ENCODE data around the gene GJD2.

Gene GJD2

DNA sequence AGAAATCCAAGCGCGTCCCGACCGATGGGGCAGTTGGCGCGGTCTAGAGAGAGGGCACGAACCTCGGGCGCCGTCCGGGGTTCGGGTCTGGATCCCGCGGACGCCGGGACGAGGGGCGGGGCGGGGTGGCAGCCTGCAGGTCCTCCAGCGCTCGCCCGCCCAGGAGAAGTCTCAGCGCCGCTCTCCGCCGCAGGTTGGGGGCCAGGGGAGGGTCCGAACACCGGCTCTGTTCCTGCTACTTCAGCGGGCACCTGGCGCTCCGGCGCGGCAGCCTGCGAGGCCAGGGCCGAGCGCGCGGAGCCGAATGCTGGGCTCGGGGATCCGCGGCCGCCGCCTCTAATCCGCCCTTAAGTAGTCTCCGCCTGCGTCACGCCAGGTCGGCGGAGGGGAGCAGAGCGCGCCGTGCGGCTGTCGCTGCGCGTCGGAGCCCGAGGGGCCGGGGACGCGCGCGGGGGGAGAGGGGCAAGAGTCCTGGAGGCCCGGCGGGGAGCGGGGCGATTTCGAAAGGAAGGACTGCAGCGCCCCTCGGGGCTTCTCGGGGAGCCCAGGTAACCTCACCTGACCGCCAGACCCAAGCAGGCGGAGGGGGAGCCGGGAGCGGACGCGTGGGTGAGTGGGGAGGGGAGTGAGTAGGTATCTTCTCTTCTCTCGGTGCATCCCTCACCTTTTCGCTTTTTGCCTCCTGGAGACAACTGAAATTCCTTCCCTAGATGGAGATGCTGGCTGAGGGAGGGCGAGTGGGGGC is at the start of gene GJD2:
Gene GJD2 (minus strand): TSS at position 325 of the 745 bp plus-strand sequence. CDS start 510 bp downstream, outside the sequence.
- no peak for DNase-seq (ENCODE audit: low spot score)

GRCh38 chr15:34804113-34804512 is 49.3 kb upstream of the GJD2 start:
- DNase-seq (ENCODE audit: low spot score), result no peak

DNA sequence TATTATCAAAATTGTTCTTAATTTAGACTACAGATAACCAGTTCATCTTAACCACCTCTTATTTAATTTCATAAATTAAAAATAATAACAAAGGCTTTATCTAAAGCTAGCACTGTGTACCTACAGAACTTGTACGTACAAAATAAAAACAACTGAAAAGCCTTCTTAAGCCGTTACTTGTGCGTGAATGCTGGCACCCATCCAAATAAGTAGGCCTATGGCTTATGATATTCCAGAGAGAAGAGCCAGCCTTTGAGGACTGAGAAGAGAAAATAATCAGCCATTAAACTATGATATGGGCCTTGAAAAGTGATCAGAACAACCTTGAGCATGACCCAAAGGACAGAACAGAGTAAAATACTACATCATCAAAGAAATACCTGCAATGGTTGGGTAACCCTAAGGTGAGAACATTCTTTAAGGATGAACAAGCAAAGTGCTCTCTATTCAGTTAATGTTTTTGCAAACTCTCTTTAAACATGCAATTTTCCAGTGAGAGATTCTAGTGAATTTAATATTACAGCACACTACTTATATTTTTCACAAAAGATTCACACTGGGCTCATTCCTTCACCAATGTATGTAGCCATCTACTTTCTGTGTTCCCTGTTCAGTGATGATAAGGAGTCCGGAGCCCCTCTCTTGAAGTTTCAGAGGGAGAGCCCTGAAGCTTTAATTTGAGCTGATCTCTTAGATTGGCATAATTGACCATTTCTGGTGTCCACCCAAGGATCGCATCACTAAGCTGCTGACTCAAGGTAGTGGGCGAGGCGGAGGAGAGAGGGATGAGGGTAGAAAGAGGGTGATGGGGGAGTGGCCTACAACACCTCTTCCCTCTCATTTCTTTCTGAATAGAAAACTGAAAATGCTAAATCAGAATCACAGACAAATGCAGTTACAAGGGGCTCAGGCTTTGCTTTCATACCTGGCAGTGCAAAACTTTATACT is 48.3 kb upstream of the GJD2 start:
- no peak for DNase-seq (ENCODE audit: low spot score)

DNA sequence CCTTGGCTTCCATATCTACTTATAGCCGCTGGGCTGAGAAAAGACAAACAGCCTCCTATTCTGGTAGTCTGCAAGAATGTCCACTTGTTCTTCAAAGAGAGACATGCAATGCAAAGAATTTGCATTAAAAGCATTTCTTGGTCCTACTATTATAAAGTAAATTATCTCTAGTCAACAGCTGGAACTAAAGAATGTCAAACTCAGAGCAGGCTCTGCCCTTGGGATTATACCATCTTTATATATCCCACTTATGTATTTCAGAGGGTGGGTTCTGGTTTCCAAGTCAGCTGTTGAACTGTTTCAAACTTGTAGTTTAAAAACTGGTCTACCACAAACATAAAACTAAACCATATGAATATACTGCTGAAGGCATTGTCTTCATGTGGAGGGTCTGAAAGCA is 47.6 kb upstream of the GJD2 start:
- no peak for DNase-seq (ENCODE audit: low spot score)

- no peak for DNase-seq (ENCODE audit: low spot score)
Observed at GRCh38 chr15:34799149-34800101, 44.6 kb upstream of the GJD2 start.

DNA sequence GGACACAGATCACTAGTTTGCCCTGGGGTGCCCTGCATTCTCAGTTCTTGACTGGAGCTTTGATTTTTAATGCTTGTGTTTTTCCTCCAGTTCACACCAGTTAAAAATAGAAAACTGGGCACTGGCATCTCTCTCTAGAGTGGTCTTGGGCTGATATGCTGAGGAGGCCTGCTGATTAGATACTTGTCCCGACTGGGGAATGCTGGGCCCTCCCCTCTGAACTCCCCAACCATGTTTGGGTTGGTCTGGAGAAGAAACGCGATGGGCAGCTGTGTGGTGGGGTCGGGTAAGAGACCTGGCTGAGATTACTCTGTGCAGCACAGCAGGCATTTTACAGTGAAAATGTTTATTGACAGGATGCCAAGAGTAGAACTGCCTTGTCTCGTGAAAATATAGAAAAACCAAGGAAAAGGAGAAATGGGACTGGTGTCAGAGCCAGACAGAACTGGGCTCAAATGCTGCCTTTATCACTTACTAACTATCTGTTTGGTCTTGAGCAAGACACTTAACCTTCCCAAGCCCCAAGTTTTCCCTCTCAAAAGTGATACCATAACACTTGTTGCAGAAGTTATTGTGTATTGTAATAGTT is 42.1 kb upstream of the GJD2 start:
- DNase-seq (ENCODE audit: low spot score), result no peak

GRCh38 chr15:34795267-34796081 is 40.7 kb upstream of the GJD2 start, which contains the start of gene ACTC1:
Gene ACTC1 (minus strand): TSS chr15:34795549. CDS start chr15:34794808, 741 bp downstream.
- no peak for DNase-seq (ENCODE audit: low spot score)

DNA sequence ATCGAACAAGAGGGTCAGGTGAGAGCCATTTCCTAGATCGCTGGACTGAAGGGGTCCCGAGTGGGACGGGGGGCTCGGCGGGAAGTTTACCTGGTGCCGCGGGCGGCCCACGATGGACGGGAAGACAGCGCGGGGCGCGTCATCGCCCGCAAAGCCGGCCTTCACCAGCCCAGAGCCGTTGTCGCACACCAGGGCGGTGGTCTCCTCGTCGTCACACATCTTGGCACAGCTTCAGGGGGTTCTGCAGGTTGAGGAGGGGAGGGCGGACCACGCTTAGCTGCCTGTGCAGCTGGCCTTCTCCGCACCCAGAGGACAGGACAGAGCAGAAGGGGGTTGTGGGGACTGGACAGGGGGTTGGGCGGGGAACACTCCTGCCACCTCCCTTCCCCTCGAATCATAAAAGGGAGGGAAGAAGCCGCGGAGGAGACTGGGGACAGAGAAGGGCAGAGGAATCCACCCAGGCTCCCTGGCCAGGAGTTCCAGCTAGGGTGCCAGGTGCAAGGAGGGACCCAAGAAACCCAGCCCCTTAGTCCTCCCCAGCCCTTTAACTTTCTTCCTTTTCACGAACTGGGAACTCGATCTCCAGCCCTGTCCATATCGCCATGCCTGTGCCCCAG is 39.9 kb upstream of the GJD2 start:
- DNase-seq (ENCODE audit: low spot score), result no peak

DNA sequence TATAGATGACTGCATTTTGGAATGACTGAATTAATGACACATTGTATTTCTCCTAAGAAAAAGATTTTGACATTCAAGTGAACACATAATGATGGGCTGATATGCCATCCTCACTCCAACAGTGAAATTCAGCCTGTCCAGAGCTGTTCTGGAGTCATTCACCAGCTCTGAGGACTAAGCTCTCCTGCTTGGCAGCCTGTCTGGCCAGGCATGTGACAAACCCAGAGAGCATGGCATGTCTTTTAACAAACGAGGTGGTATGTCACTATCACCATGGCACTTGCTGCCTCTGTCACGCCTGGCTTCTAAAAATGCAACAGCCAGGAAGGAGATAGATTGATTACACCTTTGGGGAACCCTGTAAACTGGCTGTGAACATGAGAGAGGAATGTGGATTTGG is 39.1 kb upstream of the GJD2 start:
- no peak for DNase-seq (ENCODE audit: low spot score)

DNA sequence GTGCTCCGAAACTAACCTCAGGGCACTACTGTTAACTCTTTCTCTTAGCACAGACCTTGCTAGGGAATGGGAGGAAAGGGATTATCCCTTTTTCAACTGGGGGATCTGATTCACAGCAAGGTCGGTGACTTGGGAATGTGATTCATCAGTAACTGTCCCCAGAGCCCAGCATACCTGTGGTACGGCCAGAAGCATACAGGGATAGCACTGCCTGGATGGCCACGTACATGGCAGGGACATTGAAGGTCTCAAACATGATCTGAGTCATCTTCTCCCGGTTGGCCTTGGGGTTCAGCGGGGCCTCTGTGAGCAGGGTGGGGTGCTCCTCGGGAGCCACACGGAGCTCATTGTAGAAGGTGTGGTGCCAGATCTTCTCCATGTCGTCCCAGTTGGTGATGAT is 38.3 kb upstream of the GJD2 start:
- DNase-seq (ENCODE audit: low spot score), result no peak

DNA sequence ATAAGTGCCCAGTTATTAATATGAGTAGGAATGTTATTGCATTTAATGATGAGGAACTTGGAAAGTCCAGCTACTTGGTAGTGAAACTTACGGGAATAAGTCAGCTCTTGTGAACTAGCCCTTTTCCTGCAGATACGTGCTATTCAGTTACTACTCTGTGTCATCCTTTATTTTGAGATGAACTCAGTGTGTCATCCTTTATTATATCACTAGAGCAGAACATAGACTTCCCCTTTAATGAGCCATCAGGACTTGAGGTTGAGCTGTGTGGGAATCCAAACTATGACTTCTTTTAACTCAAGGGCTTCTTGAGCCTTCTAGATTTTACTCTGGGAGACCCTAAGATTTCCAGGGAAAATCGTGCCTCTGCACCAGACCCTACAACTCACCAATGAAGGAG is 36.9 kb upstream of the GJD2 start:
- no peak for DNase-seq (ENCODE audit: low spot score)

DNA sequence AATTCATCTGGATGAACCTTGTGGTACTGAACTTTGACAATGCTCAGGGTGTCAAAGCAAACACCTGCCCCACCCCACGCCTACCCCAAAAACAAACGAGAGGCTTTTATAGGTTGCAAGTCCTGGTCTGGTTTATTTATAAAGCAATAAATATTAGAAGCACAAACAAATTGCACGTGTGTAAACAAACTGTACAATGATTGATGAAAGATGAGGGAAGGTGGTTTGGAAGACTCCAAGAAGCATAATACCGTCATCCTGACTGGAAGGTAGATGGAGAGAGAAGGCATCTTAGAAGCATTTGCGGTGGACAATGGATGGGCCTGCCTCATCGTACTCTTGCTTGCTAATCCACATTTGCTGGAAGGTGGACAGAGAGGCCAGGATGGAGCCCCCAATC is 35.3 kb upstream of the GJD2 start:
- no peak for DNase-seq (ENCODE audit: low spot score)

DNA sequence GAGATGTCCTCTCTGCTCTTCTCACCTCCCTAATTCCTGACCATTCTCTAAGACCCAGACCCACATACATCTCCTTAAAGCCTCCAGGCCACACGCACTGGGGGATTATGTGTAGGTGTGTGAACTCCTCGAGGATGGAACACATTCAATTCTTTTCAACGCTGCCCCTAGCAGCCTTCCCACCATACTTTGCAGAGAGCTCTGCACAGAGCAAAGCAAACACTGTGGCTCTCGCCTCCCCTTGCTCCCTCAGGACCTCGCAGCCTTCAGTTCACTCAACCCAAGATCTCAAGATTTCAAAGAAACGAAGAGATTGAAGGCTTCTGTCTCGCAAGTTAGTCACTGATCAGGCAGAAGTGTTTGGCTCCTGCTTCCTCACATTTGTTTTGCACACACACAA is 34.5 kb upstream of the GJD2 start:
- DNase-seq (ENCODE audit: low spot score), result no peak

GRCh38 chr15:34786206-34786605 is 31.4 kb upstream of the GJD2 start:
- DNase-seq (ENCODE audit: low spot score), result no peak

GRCh38 chr15:34783991-34784390 is 29.2 kb upstream of the GJD2 start:
- DNase-seq (ENCODE audit: low spot score), result no peak

DNA sequence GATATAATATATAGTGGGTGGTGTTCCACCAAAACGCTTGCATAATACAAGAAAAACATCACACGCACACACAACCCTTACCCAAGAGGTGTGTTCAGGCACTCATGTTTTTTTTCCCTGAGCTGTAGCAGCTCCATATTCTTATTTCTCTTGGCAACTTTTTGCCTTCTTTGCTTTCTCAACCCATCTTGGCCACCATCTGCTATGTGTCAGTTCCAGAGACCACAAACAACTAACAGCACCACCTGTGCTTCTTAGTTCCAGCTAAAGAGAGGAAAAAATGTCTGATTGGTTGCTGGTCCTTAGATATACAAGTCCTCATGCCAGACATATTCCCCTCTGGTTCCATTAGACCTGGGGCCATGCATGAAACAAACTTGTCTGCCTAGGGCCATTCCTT is 28.6 kb upstream of the GJD2 start:
- DNase-seq (ENCODE audit: low spot score), result no peak

DNA sequence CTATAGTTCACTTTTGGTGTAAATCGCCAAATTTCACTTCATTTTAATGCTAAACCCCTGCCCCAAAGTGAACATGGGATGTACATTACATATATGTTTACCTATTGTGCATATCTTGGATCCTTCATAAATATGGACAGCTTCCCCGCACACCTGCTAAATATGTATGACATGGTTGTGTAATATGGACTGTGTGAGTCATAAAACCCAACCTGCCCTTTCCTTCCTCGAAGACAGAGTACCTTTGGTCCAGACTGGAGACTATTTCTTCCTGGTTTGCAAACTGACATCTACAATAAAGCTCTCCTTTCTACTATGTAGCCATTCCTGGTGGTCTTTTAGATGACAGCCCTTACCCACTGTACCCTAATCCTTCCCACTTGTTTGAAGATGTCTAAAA is 28.1 kb upstream of the GJD2 start:
- DNase-seq (ENCODE audit: low spot score), result no peak

DNA sequence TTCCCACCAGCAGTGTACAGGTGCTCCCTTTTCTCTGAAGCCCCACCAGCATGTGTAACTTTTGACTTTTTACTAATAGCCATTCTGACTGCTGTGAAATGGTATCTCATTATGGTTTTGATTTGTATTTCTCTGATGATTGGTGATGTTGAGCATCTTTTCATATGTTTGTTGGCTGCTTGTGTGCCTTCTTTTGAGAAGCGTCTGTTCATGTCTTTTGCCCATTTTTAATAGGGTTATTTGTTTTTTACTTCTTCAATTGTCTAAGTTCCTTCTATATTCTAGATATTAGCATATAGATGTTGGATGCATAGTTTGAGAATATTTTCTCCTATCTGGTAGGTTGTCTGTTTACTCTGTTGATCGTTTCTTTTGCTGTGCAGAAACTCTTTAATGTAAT is 25.9 kb upstream of the GJD2 start:
- DNase-seq (ENCODE audit: low spot score), result no peak

DNA sequence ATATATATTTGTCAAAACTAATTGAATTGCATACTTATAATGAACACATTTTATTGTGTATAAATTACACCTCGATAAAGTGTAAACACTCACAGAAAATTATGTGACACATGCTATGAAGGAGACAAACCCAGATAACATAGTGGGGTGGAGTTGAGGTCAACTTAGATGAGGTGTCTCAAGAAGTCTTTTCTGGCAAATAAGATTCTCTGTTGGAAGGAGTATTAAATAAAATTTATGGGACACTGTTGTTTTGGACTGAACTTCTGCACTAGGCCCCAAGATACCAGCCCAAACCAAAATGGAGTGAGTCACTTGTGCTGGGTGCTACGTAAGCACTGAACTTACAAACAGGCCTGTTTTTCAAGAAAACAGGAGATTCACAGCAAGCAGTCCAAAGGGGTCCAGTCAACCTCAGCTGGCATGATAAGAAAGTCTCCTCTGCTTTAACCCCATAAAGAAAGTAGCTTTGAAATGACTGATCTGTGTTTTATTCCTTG is 21.9 kb upstream of the GJD2 start:
- DNase-seq (ENCODE audit: low spot score), result no peak

GRCh38 chr15:34773917-34774316 is 19.1 kb upstream of the GJD2 start:
- DNase-seq (ENCODE audit: low spot score), result no peak

Measured in activated CD4-positive, alpha-beta T cell treated with anti-CD3 and anti-CD28 coated beads, Interleukin-2, Interleukin-4, amounts not matched to agents 100 ng/mL and 50 ng/mL, durations not matched to agents 16 hours and 8 hours (primary cell).